HepG2 (cell line): ENCODE data around the gene VPS29. TPM values are rescaled to one million over a fixed set of nuclear protein-coding genes. Genes with fewer than 3 reads are reported as not detected.

ENCODE experiments used
- ARNT2 ChIP-seq: sonication (generic); formaldehyde crosslinking; IDR thresholded peaks from 2 replicates; pipeline ENCODE4 v1.8.0; 2022; ENCODE audit warnings: mild to moderate bottlenecking, low read depth, missing genetic modification reagents, moderate library complexity
- GABPA ChIP-seq, 2 experiments: IDR thresholded peaks; 2 replicates each; pipeline ENCODE4 v1.6.1; 2011 to 2016; ENCODE audit warnings: low read depth in 2 of 2, low read length in 1 of 2, missing biosample characterization in 1 of 2, missing genetic modification characterization in 1 of 2
- HOXD1 ChIP-seq: sonication (generic); formaldehyde crosslinking; IDR thresholded peaks from 2 replicates; pipeline ENCODE4 v1.5.0; 2020; ENCODE audit warnings: missing genetic modification reagents
- KDM3A ChIP-seq: IDR thresholded peaks from 2 replicates; pipeline ENCODE4 v1.6.1; 2018; ENCODE audit warnings: low read depth, missing compliant biosample characterization
- SOX13 ChIP-seq, 3 experiments: fragments of 450-650 bp in 1 of 3; sonication (generic) in 1 of 3; formaldehyde crosslinking in 1 of 3; IDR thresholded peaks in 2 of 3; conservative IDR thresholded peaks in 1 of 3; 2 replicates each; pipeline versions ENCODE4 v1.5.0 to v1.6.1; 2016 to 2020; ENCODE audit warnings: antibody characterized with exemption in 1 of 3, mild to moderate bottlenecking in 1 of 3, missing compliant biosample characterization in 1 of 3, missing genetic modification reagents in 1 of 3, moderate library complexity in 1 of 3
- ZNF225 ChIP-seq: sonication (generic); formaldehyde crosslinking; IDR thresholded peaks from 2 replicates; pipeline ENCODE4 v1.4.0; 2020; ENCODE audit warnings: mild to moderate bottlenecking, missing genetic modification reagents
- ZNF235 ChIP-seq: sonication (generic); formaldehyde crosslinking; IDR thresholded peaks from 2 replicates; pipeline ENCODE4 v1.8.1; 2023; ENCODE audit warnings: mild to moderate bottlenecking, missing genetic modification reagents, borderline replicate concordance
- ZNF253 ChIP-seq: sonication (generic); formaldehyde crosslinking; IDR thresholded peaks from 2 replicates; pipeline ENCODE4 v1.8.0; 2022; ENCODE audit warnings: mild to moderate bottlenecking, missing genetic modification reagents, borderline replicate concordance
- ZNF598 ChIP-seq: sonication (generic); formaldehyde crosslinking; IDR thresholded peaks from 2 replicates; pipeline ENCODE4 v1.5.1; 2020; ENCODE audit warnings: mild to moderate bottlenecking, missing genetic modification reagents, borderline replicate concordance
- ZNF724P ChIP-seq: sonication (generic); formaldehyde crosslinking; IDR thresholded peaks from 2 replicates; pipeline ENCODE4 v1.8.0; 2022; ENCODE audit warnings: missing genetic modification reagents, borderline replicate concordance
- polyA plus RNA-seq, 8 experiments: library from polyadenylated mRNA; depleted of rRNA in 3 of 8; stranded (reverse) in 7 of 8; unstranded in 1 of 8; fragments of >200 nt; fragmentation: Illumina TruSeq in 4 of 8; extraction: Trizol in 4 of 8; gene quantifications; 2 replicates each; pipeline versions ENCODE4 v1.2.1 to v1.2.3, GENCODE V29; 2011 to 2016; ENCODE audit warnings: low read depth in 4 of 8, missing spikeins in 1 of 8, mixed read lengths in 1 of 8; ENCODE audit not compliant: insufficient read depth in 1 of 8
- total RNA-seq, 5 experiments: library from RNA; depleted of rRNA; stranded (reverse); fragments of >200 nt; fragmentation: Illumina TruSeq; extraction: Trizol; gene quantifications; 2 replicates each; pipeline ENCODE4 v1.2.3, GENCODE V29; 2016; ENCODE audit warnings: low read depth in 1 of 5
- TF ChIP-seq, protein P1 (sequence below): sonication (generic); formaldehyde crosslinking; IDR thresholded peaks from 2 replicates; pipeline ENCODE4 v1.5.1; 2020; ENCODE audit warnings: missing genetic modification reagents, mild to moderate bottlenecking, borderline replicate concordance
- TF ChIP-seq, protein P2 (sequence below): fragments of 450-650 bp; IDR thresholded peaks from 2 replicates; pipeline ENCODE4 v1.6.1; 2017; ENCODE audit warnings: mild to moderate bottlenecking
- TF ChIP-seq, protein P3 (sequence below): sonication (generic); formaldehyde crosslinking; conservative IDR thresholded peaks from 2 replicates; pipeline ENCODE4 v1.8.0; 2022; ENCODE audit warnings: low read depth, missing genetic modification reagents
- TF ChIP-seq, protein P4 (sequence below): sonication (generic); formaldehyde crosslinking; IDR thresholded peaks from 2 replicates; pipeline ENCODE4 v1.4.0; 2020; ENCODE audit warnings: missing genetic modification reagents, borderline replicate concordance

Gene VPS29
- total and polyA plus RNA-seq, 2 of the 13 experiments (the other 11 are each of a cell fraction or from before 2014, with no cell fraction given), result 107 to 114 TPM

DNA sequence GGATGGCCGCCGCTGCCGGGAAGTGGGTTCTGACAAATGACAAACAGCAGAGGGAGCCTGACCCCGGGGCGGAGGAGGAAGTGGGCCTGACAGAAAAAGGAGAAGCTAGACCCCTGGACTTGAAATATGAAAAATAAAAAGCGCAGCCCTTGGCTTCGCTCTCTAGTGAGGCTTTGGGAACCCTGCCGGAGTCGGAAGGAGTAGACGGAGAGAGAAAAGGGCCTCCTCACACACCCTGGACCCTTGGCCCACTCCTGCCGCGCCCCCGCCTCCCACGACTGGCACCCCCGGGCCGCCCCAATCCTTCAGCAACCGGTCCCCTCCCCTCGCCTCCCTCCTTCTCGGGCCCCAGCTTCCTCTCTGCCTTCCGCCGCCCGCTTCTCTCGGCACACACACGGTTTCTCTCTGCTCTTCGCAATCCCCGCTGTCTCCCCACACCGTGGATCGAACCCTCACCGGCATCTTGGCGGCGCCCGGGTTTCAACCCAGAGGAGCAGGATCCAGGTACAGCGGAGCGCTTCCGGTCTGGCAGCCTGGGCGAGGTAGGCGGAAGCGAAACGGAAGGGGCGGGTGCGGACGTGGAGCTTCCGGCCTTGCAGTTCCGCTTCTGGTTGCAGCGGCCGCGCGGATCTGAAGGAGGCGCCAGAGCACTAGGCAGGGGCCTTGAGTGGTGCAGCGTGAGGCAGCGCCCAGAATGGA lies 52.0 kb downstream of the VPS29 start, which contains the start of gene ARPC3 (continued):
- TF ChIP-seq HOXD1 (CRISPR knock-in tag) (peak; percentile 8; the same call in 1 of the 2 replicates), ZNF235 (CRISPR knock-in tag) (peak; percentile 86; the same call in 1 of the 2 replicates), ZNF253 (CRISPR knock-in tag) (no peak), ZNF225 (CRISPR knock-in tag) (peak; percentile 83; the same call in 1 of the 2 replicates), ARNT2 (CRISPR knock-in tag) (peak; percentile 66; the same call in 1 of the 2 replicates), ZNF724P (CRISPR knock-in tag) (peak; percentile 54; the same call in 1 of the 2 replicates), ZNF598 (peak; percentile 54; the same call in 1 of the 2 replicates), GABPA (IDR thresholded peaks at IDR 0.05; ENCODE audit: low read depth, low read length) (peak; percentile 97), GABPA (CRISPR knock-in tag; IDR thresholded peaks at IDR 0.05; ENCODE audit: low read depth) (peak; percentile 98), SOX13 (IDR thresholded peaks at IDR 0.05) (no peak), SOX13 (CRISPR knock-in tag; conservative IDR thresholded peaks at IDR 0.05 in 1 of 2, IDR thresholded peaks at IDR 0.05 in 1 of 2) (peak in 1 of 2 experiments; percentile 19; a peak in 1 of 4 replicates), KDM3A (CRISPR knock-in tag) (peak; percentile 30)
- TF ChIP-seq, protein P1, sequence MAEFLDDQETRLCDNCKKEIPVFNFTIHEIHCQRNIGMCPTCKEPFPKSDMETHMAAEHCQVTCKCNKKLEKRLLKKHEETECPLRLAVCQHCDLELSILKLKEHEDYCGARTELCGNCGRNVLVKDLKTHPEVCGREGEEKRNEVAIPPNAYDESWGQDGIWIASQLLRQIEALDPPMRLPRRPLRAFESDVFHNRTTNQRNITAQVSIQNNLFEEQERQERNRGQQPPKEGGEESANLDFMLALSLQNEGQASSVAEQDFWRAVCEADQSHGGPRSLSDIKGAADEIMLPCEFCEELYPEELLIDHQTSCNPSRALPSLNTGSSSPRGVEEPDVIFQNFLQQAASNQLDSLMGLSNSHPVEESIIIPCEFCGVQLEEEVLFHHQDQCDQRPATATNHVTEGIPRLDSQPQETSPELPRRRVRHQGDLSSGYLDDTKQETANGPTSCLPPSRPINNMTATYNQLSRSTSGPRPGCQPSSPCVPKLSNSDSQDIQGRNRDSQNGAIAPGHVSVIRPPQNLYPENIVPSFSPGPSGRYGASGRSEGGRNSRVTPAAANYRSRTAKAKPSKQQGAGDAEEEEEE (CRISPR knock-in tag), result no peak
- TF ChIP-seq, protein P2, sequence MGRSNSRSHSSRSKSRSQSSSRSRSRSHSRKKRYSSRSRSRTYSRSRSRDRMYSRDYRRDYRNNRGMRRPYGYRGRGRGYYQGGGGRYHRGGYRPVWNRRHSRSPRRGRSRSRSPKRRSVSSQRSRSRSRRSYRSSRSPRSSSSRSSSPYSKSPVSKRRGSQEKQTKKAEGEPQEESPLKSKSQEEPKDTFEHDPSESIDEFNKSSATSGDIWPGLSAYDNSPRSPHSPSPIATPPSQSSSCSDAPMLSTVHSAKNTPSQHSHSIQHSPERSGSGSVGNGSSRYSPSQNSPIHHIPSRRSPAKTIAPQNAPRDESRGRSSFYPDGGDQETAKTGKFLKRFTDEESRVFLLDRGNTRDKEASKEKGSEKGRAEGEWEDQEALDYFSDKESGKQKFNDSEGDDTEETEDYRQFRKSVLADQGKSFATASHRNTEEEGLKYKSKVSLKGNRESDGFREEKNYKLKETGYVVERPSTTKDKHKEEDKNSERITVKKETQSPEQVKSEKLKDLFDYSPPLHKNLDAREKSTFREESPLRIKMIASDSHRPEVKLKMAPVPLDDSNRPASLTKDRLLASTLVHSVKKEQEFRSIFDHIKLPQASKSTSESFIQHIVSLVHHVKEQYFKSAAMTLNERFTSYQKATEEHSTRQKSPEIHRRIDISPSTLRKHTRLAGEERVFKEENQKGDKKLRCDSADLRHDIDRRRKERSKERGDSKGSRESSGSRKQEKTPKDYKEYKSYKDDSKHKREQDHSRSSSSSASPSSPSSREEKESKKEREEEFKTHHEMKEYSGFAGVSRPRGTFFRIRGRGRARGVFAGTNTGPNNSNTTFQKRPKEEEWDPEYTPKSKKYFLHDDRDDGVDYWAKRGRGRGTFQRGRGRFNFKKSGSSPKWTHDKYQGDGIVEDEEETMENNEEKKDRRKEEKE, result no peak
- TF ChIP-seq, protein P3, sequence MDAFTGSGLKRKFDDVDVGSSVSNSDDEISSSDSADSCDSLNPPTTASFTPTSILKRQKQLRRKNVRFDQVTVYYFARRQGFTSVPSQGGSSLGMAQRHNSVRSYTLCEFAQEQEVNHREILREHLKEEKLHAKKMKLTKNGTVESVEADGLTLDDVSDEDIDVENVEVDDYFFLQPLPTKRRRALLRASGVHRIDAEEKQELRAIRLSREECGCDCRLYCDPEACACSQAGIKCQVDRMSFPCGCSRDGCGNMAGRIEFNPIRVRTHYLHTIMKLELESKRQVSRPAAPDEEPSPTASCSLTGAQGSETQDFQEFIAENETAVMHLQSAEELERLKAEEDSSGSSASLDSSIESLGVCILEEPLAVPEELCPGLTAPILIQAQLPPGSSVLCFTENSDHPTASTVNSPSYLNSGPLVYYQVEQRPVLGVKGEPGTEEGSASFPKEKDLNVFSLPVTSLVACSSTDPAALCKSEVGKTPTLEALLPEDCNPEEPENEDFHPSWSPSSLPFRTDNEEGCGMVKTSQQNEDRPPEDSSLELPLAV (CRISPR knock-in tag), result no peak
- TF ChIP-seq, protein P4, sequence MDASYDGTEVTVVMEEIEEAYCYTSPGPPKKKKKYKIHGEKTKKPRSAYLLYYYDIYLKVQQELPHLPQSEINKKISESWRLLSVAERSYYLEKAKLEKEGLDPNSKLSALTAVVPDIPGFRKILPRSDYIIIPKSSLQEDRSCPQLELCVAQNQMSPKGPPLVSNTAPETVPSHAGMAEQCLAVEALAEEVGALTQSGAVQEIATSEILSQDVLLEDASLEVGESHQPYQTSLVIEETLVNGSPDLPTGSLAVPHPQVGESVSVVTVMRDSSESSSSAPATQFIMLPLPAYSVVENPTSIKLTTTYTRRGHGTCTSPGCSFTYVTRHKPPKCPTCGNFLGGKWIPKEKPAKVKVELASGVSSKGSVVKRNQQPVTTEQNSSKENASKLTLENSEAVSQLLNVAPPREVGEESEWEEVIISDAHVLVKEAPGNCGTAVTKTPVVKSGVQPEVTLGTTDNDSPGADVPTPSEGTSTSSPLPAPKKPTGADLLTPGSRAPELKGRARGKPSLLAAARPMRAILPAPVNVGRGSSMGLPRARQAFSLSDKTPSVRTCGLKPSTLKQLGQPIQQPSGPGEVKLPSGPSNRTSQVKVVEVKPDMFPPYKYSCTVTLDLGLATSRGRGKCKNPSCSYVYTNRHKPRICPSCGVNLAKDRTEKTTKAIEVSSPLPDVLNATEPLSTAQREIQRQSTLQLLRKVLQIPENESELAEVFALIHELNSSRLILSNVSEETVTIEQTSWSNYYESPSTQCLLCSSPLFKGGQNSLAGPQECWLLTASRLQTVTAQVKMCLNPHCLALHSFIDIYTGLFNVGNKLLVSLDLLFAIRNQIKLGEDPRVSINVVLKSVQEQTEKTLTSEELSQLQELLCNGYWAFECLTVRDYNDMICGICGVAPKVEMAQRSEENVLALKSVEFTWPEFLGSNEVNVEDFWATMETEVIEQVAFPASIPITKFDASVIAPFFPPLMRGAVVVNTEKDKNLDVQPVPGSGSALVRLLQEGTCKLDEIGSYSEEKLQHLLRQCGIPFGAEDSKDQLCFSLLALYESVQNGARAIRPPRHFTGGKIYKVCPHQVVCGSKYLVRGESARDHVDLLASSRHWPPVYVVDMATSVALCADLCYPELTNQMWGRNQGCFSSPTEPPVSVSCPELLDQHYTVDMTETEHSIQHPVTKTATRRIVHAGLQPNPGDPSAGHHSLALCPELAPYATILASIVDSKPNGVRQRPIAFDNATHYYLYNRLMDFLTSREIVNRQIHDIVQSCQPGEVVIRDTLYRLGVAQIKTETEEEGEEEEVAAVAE (CRISPR knock-in tag), result no peak
